IMR-90 (cell line): ENCODE results near the gene MOG.
A peak's percentile ranks its signal among the peaks of the same experiment; 100 is the strongest.

Experiments
- BHLHE40 ChIP-seq: fragments of 150-350 bp; IDR thresholded peaks from 2 replicates; pipeline ENCODE4 v1.6.1; 2016; ENCODE audit warnings: mild to moderate bottlenecking, low read depth, low read length
- CEBPB ChIP-seq: IDR thresholded peaks from 2 replicates; pipeline ENCODE4 v1.6.1; 2012; ENCODE audit warnings: low read depth, low read length, improper control_type of control experiment
- FOS ChIP-seq: fragments of 150-350 bp; IDR thresholded peaks from 2 replicates; pipeline ENCODE4 v1.6.1; 2016; ENCODE audit warnings: low read depth, low read length
- MAFK ChIP-seq: IDR thresholded peaks from 2 replicates; pipeline ENCODE4 v1.6.1; 2012; ENCODE audit warnings: low read depth, low read length, improper control_type of control experiment
- POLR2A ChIP-seq: IDR thresholded peaks from 2 replicates; pipeline ENCODE4 v1.6.1; 2012; ENCODE audit warnings: mild to moderate bottlenecking, low read depth, low read length
- RAD21 ChIP-seq: IDR thresholded peaks from 2 replicates; pipeline ENCODE4 v1.6.1; 2012; ENCODE audit warnings: low read length, improper control_type of control experiment
- SMC3 ChIP-seq: fragments of 150-350 bp; IDR thresholded peaks from 2 replicates; pipeline ENCODE4 v1.6.1; 2016; ENCODE audit warnings: low read depth, mild to moderate bottlenecking, antibody characterized with exemption, low read length, moderate library complexity
- USF2 ChIP-seq: fragments of 150-350 bp; IDR thresholded peaks from 2 replicates; pipeline ENCODE4 v1.6.1; 2017; ENCODE audit warnings: mild to moderate bottlenecking, antibody characterized with exemption, low read length, low read depth
- TF ChIP-seq, protein P1 (sequence below): conservative IDR thresholded peaks from 2 replicates; pipeline ENCODE4 v1.5.1; 2012; ENCODE audit warnings: mild to moderate bottlenecking, low read depth, low read length, improper control_type of control experiment

GRCh38 chr6:29696147-29697125 lies 39.5 kb downstream of the MOG start:
- TF ChIP-seq, protein P1, sequence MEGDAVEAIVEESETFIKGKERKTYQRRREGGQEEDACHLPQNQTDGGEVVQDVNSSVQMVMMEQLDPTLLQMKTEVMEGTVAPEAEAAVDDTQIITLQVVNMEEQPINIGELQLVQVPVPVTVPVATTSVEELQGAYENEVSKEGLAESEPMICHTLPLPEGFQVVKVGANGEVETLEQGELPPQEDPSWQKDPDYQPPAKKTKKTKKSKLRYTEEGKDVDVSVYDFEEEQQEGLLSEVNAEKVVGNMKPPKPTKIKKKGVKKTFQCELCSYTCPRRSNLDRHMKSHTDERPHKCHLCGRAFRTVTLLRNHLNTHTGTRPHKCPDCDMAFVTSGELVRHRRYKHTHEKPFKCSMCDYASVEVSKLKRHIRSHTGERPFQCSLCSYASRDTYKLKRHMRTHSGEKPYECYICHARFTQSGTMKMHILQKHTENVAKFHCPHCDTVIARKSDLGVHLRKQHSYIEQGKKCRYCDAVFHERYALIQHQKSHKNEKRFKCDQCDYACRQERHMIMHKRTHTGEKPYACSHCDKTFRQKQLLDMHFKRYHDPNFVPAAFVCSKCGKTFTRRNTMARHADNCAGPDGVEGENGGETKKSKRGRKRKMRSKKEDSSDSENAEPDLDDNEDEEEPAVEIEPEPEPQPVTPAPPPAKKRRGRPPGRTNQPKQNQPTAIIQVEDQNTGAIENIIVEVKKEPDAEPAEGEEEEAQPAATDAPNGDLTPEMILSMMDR: peak; percentile 29; the same call in 1 of the 2 replicates
- no peak for TF ChIP-seq POLR2A
- TF ChIP-seq RAD21: no peak
- TF ChIP-seq MAFK: no peak
- TF ChIP-seq USF2: no peak
- no peak for TF ChIP-seq CEBPB
- no peak for TF ChIP-seq FOS
- no peak for TF ChIP-seq BHLHE40
- TF ChIP-seq SMC3: no peak
